ENCODE data around the gene ARHGAP45. TPM values are rescaled to one million over a fixed set of nuclear protein-coding genes. Genes with fewer than 3 reads are reported as not detected.

ARHGAP45 gene
- total RNA-seq, 4 donors from 2014 or later: 9.5 to 29.8 (median 14.6) TPM

DNA sequence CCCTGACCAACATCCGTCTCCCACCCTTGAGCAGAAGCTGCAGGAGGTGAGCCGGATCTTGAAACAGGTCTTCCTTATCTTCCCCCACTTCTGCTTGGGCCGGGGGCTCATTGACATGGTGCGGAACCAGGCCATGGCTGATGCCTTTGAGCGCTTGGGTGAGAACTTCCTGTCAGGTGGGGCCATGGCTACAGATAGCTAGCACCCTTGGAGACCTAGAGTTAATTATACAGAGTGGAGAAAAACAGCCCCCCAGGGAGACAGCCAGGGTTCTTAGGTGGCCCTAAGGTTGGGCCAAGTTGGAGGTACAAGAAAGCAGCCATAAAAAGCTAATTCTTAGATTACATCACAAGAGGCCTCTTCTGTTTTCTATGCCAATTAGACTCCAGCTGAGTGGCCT lies 8.9 kb upstream of the ARHGAP45 start:
- TF ChIP-seq POLR2A (IDR thresholded peaks at IDR 0.05): no peak
- TF ChIP-seq EP300 (IDR thresholded peaks at IDR 0.05): no peak
- TF ChIP-seq, protein P1, sequence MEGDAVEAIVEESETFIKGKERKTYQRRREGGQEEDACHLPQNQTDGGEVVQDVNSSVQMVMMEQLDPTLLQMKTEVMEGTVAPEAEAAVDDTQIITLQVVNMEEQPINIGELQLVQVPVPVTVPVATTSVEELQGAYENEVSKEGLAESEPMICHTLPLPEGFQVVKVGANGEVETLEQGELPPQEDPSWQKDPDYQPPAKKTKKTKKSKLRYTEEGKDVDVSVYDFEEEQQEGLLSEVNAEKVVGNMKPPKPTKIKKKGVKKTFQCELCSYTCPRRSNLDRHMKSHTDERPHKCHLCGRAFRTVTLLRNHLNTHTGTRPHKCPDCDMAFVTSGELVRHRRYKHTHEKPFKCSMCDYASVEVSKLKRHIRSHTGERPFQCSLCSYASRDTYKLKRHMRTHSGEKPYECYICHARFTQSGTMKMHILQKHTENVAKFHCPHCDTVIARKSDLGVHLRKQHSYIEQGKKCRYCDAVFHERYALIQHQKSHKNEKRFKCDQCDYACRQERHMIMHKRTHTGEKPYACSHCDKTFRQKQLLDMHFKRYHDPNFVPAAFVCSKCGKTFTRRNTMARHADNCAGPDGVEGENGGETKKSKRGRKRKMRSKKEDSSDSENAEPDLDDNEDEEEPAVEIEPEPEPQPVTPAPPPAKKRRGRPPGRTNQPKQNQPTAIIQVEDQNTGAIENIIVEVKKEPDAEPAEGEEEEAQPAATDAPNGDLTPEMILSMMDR (IDR thresholded peaks at IDR 0.05): no peak
- TF ChIP-seq POLR2AphosphoS5 (IDR thresholded peaks at IDR 0.05): no peak
- no peaks in the 10 kb centered on the region for H3K4me1 ChIP-seq
- peaks cover 0 to 44% of the 10 kb centered on the region in 2 donors for H3K36me3 ChIP-seq
- H3K27me3 ChIP-seq: no peaks in the 10 kb centered on the region
- no peak overlapping the region for H3K27ac ChIP-seq
- no peak overlapping the region for H3K4me3 ChIP-seq
- ATAC-seq: no peak
- WGBS, 2 donors (ENCODE audit: low coverage in 1 of 2): no CpG with 5 or more reads among the region's 5 CpGs
- peaks cover 0 to 55% (median 0%) of the 10 kb centered on the region in 3 donors for H3K9me3 ChIP-seq

DNA sequence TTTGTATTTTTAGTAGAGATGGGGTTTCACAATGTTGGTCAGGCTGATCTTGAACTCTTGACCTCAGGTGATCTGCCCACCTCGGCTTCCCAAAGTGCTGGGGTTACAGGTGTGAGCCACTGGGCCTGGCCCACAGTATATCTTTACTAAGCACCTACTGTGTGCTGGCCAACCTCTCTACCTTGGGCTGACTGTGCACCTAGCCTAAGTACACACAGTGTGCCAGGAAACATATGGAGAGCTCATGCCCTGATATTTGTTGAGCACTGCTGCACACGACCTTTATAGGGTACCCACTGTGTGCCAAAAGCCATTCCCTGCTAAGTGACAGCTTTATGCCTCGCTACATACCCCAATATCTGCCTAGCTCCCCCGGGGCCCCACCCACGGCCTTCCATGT lies 6.3 kb upstream of the ARHGAP45 start:
- no peak for TF ChIP-seq POLR2AphosphoS5 (IDR thresholded peaks at IDR 0.05)
- no peak for TF ChIP-seq POLR2A (IDR thresholded peaks at IDR 0.05)
- no peak for TF ChIP-seq EP300 (IDR thresholded peaks at IDR 0.05)
- TF ChIP-seq, protein P1 (IDR thresholded peaks at IDR 0.05): no peak
- 82 to 90% methylated on average over 2 of the region's 5 CpGs for WGBS, 2 donors (ENCODE audit: low coverage in 1 of 2)

DNA sequence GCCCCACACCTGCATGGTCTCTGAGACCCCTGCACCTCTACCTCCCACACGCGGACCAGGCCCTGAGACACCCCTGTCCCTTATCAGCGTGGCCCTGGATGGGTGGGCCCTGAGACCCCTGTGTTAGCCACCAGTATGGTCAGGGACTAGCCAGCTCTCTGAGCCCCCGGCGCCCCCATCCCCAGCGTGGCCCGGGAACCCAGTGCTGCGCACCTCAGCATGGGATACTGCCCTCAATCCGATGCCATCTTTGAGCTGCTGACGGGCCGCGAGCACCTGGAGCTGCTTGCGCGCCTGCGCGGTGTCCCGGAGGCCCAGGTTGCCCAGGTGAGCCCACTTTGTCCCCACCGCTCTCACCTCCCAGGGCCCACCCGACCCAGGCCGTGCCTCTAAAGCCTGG lies 5.0 kb upstream of the ARHGAP45 start:
- H3K27ac ChIP-seq: no peak overlapping the region
- no peak overlapping the region for H3K4me3 ChIP-seq
- TF ChIP-seq POLR2AphosphoS5 (IDR thresholded peaks at IDR 0.05) (no peak), POLR2A (IDR thresholded peaks at IDR 0.05) (no peak), EP300 (IDR thresholded peaks at IDR 0.05) (no peak)
- TF ChIP-seq, protein P1 (IDR thresholded peaks at IDR 0.05): no peak
- 100% methylated on average over 2 of the region's 20 CpGs; no CpG with 5 or more reads in 1 of the 2 donors for WGBS, 2 donors (ENCODE audit: low coverage in 1 of 2)
- H3K36me3 ChIP-seq: peaks cover 0 to 17% of the 10 kb centered on the region in 2 donors
- no peak for ATAC-seq
- H3K4me1 ChIP-seq: peaks cover 0 to 27% (median 14%) of the 10 kb centered on the region in 3 donors
- peaks cover 30% of the 10 kb centered on the region for H3K27me3 ChIP-seq
- peaks cover 0 to 31% (median 0%) of the 10 kb centered on the region in 3 donors for H3K9me3 ChIP-seq

More for the DNA sequence above, 6.3 kb upstream of the ARHGAP45 start:
- Histone ChIP-seq H3K9me3 (peaks cover 0 to 44% (median 0%) of the 10 kb centered on the region in 3 donors), H3K4me1 (peaks cover 0 to 14% (median 9%) of the 10 kb centered on the region in 3 donors), H3K36me3 (peaks cover 0 to 29% of the 10 kb centered on the region in 2 donors), H3K4me3 (no peak overlapping the region), H3K27me3 (peaks cover 17% of the 10 kb centered on the region), H3K27ac (no peak overlapping the region)
- no peak for ATAC-seq

DNA sequence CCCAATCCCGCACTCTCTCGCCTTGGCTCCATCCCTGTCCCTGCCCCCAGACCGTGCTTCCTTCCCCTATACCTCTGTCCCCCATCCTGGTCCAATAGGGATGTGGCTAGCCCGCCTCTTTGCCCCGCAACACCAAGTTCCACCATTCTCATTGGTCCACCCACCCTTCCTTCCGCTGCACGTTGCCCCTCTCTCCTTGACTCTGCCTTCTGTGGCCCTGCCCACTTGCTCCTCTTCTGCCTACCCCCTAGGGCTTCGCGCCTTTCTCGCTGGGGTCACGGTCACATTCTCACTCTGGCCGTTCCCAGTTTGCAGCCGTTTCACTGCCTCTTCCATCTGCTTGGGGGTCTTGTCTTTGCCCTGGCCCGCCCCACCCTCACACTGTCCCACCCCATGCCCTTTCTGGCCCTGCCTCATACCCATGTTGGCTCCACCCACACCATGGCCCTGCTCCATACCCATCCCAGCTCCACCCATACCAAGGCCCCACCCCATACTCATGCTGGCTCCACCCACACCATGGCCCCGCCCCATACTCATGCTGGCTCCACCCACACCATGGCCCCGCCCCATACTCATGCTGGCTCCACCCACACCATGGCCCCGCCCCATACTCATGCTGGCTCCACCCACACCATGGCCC lies 4.5 kb upstream of the ARHGAP45 start:
- peaks cover 0 to 26% (median 0%) of the 10 kb centered on the region in 3 donors for H3K9me3 ChIP-seq
- WGBS, 2 donors (ENCODE audit: low coverage in 1 of 2): 84 to 86% methylated on average over 12 to 14 of the region's 17 CpGs
- no peak for TF ChIP-seq POLR2A (IDR thresholded peaks at IDR 0.05)
- TF ChIP-seq POLR2AphosphoS5 (IDR thresholded peaks at IDR 0.05): no peak
- no peak for TF ChIP-seq EP300 (IDR thresholded peaks at IDR 0.05)
- TF ChIP-seq, protein P1 (IDR thresholded peaks at IDR 0.05): no peak
- peaks cover 0 to 13% of the 10 kb centered on the region in 2 donors for H3K36me3 ChIP-seq
- H3K4me1 ChIP-seq: peaks cover 0 to 32% (median 19%) of the 10 kb centered on the region in 3 donors
- H3K4me3 ChIP-seq: no peak overlapping the region
- no peak overlapping the region for H3K27ac ChIP-seq
- peaks cover 35% of the 10 kb centered on the region for H3K27me3 ChIP-seq
- ATAC-seq: no peak

Data from gastroesophageal sphincter (tissue), 4 donors.